ENCODE measurements around the gene KY.

Gene KY, protein sequence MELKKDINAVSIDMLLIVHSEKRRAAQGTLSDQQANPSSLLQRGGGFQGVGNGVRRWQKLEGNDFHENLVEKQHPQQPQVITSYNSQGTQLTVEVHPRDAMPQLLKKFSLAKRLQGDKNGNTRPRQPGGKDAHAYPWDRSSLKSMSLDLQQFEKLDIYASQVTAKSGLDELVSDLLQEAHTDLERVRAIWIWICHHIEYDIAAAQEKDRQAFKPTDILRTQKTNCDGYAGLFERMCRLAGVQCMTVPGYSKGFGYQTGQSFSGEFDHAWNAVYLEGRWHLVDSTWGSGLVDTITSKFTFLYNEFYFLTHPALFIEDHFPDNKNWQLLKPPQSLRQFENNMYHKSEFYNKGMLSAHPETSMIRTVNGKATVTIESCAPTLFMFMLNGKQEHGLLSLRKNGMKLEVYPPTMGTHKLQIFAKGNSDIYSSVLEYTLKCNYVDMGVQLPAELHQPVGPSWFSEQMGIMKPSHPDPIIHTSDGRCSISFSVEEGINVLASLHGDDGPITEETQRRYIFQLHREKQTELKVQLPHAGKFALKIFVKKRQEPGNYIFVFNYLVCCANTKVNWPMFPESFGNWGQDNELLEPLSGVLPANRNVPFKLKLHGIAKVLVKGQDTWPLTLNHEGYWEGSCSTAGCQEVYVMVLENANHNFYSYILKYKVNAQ

DNA sequence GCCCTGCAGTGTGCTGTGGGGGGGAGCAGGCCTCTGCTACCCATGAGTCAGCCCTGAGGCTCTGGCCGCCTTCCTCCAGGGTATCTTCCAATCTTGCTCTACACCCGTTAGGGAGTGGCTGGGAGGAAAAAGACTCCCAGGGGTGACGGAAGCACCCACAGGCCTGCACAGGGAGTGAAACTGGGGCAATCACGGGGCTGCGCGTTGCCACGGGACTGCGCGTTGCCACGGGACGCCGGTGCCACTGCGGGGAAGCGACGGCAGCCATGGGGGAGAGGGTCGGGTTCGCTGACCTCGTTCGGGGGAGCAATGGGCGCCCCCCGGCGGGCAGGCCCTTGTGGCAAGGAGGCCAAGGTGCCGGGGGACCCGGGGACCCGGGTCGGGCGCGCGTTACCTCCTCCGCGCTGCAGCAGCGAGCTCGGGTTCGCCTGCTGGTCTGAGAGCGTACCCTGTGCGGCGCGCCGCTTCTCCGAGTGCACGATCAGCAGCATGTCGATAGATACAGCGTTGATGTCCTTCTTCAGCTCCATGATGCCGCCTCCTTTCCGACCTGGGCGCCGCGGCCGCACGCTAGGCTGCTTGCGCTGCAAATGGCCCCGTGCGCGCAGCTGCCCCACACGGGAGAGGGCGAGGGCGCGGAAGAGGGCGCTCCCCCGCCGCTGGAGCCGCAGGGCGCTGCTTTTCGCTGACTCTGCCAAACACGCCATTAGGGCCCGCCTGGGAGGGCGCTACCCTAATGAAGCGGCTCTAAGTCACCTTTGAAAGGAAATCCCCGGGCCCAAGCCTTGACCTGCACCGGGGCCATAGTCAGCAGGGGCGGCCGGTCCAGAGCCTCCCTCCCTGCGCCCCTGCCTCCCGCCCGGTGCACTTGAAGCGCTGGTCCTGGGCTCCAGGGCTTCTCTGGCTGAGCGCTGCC is at the start of gene KY:
Gene KY (minus strand): TSS at position 592 of the 916 bp plus-strand sequence. CDS start 62 bp downstream, at position 530.
- DNase-seq: no peak

DNA sequence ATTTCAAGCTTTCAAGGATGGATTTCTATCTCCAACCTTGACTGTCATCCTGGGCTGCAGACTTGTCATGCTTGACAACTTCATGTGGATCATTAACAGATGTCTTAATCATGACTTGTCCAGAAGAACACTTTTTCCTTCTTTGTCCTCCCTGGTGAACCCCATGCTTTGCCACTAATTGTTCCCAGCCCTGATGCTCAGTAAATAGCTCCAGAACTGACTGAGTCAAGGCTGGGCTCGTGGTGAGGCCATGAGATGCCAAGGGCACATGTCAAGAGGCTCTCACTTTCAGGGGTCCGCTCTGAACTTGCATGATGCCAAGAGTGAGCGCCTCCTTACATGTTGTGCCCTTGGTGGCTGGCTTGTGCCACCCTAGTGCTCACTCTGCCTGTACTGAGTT is 48.9 kb upstream of the KY start:
- no peak for DNase-seq

DNA sequence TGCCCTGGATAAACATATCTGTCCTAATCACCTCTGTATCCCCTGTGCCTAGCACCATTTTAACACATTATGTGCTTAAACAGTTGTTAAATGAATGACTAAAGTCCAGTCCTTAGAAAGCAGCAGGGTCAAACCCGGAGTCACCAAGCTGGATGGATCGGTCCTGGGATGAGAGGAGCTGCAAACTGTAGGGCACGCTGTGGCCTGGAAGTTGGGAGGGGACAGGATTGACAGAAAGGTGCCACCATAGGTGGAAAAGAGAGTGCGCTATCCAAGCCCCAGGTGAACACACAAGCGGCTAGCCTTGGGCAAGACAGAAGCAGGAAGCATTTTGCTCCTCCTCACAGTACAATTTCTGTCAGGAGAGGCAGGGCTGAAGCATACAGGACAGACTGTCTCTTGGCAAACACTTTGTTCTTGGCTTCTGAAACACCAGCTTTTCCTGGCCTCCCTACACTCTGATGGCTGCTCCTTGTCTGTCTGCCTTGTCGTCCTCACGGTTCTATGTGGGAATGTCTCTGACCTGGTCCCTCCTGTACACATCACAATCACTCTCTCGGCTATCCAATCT is 48.4 kb upstream of the KY start:
- DNase-seq: no peak

DNA sequence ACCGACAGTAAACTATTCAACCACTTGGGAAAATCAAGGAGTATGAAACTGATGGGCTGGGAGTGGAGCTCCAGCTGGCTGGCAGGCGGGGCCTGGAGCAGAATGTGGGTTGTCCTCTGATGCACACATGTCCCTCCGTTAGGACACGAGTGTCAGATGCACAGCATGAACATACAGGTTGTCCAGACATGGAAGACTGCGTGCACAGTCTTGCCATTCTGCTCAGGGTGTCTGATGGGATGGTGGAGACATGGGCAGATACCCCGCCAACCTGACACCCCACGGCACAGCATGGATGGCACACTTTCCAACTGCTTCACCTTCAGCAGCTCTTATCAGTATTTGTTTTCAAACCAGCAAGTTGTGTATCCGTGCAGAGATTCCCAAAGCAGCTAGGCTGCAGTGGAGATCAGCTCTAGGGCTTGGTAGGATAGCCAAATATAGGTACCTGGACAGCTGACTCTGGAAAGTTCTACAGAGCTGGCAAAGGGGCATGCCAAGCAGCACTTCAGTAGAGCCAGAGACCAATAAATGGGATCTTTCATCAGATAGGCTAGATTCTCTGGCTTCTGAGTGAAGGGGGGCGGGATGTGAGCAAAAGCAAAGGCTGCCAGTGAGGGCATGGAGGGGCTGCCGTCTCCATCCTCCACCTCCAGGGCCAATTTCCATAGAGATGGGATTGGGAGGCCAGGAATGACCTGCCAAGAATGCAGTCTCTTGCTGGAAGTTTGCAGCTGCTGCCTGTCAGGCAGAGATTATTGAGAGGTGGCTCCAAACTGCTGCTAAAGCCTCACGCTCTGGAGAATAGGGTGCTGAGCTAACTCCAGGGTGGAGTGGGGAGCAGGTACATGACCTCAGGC is 47.2 kb upstream of the KY start:
- DNase-seq: no peak

DNA sequence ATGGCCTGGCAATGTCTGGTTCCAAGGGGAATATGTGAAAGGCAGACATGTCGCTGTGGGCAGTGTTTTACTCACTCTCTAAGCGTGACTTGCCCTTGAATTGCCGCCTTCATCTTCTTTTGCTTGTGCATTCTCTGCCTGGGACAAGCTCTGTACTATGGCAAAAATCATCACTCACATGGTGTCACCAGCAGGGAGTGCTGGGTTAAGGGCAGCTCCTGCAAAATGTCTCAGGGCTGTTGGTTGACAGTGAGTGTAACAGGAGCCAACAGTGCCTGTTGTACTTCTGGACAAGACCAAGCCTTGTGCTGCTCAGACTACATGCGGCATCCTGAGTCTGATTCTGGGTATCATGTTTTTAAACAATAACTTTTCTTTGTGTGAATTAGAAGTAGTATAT is 45.3 kb upstream of the KY start:
- DNase-seq: no peak

DNA sequence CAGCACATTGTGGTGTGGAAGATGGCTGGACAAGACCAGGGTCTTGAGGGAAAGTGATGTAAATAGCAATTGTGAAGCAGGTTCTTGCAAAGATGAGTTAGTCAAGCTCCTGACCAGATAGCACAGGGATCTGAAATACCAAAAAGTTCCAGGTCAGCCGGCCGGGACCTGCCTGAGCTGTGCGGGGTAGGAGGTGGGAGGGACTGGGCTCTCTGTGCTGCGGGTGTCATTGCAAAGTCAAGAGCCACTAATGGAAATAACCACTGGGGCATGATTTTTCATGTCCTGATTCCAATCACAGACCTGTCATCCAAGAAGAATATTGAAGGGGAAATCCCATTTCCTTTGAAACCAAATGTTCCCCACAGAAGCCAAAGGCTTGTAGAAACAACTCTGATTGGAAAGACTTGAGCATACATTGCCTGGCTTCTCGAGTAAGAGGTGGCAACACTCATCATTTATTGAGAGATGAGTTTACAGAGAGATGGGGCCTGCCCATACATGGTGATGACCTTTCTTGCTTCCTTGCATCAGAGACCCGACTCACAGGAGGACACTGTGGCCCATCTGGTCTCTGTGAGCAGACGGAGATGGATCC is 44.2 kb upstream of the KY start:
- no peak for DNase-seq

DNA sequence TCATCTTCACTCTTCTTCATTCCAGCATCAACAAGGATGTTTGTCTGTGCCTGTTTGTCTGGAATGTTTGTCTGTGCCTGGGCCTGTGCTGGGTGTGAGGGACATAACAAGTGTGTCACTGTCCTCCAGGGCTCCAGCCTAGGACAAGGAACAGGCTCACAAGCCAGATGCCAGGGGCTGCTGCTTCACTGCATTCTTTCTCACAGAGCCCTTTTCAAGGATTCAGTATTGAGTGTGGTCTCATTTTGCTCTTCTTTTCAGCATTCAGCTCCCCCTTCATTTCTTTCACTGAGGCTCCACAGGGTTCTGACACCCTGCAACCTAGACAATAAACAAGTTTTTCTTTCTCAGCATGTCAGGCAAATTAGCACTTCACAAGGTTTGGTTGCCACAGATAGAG is 43.6 kb upstream of the KY start:
- DNase-seq: no peak

DNA sequence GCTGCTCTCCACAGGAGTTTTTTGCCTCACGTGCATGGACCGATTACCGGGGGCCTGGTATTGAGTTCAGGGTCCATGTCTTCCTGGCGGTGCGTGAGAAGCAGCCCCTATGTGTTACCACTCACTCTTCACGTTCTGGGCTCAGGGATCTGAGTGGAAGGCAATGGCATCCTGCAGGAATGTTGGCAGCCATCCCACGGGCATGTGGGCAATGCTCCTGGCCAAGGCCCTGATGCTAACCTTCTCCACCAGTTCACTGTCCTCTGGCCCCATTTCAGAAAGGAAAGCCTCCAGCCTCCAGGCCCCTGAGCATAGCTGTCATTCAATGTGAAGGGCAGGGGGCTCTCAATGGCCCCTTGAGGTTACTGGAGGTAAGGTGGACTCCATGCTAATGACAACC is 43.0 kb upstream of the KY start:
- DNase-seq: no peak

DNA sequence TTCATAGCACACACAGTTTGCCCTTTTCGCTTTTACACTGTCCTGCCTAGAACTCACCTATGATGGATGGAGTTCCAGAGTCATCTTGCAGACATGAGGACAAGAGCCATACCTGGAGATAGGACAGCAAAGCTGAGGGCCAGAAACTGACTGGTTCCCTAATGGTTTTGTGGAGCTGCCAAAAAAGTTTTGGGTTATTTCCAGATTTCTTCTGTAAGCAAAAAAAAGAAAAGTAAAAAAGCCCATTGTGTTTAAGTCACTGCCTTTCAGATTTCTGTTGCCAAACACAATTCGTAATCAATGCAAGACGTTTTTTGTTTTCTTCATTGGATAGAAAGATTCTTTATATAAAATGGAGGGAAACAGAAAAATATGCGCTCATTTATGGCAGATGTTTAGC is 42.4 kb upstream of the KY start:
- DNase-seq: no peak

DNA sequence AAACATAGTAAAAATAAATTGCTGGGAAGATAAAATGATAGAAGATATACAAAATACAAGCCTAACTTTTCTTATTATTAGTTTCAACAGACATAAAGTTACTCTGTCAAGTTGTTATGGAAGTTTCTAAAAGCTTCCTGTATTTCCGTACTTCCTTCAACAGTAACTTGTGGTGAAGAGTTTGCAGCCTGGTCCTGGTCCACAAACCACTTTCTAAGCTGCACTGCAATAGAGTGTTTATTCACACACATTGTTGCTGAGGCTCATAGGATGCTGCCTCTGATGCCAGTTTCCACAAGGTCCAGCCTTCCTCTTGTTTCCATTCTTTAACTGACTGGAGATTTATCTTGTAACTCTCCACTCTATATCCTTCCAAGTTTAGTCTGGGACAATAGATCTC is 39.4 kb upstream of the KY start:
- DNase-seq: no peak

DNA sequence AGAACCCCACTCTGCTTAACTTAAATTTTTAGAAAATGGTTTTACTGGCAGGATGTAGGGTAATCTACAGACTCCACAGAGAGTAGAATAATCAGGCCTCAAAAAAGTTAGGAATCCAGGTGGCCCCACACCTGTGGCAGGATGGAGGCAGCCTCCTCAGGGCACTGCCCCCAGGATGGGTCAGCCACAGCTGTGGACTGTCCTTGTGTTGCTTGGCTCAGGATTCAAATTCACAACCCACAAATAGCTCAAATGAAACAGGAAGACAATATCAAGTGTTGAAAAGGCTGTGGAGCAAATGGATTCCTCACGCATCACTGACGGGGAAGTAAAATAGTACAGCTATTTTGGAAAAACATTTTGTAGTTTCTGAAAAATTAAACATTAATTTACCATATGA is 36.8 kb upstream of the KY start:
- no peak for DNase-seq

DNA sequence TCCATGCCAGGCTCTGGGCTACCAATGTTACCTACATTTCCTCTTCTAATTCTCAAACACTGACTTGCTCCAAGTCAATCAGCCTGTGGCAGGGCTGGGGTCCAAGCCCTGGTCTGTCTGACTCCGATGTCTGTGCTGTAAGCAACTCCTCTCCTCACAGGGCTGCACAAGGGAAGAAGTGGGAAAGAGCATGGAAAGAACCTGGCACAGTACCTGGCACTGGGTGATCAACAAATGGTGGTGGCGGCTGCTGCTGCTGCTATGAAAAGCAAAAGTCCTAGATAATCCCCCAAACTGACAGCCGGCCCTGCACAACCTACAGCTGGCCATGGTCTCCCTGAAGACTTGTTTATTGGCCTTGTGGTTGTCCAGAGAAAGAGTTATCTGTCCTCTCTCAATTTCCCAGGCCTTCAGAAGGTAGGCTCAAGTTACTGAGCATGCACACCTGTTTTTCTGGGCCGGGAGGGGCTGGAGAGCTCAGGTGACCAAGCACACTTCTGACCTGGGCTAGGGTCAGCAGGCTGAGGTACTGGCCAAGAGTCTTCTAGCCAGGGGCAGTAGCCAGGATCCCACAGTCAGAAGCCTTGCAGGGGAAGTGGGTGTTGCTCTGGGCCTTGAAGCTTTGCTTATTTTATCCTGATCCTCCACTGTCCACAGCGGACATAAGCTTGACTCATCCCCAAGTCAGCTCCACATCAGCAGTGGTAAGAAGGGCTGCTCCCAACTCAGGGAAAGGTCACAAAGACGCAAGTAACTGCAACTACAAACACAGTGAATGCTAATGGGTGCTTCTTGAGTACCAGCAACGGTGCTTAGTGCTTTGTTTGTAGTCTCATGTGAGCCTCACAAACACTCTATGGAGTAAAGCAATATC is 35.3 kb upstream of the KY start:
- DNase-seq: no peak

DNA sequence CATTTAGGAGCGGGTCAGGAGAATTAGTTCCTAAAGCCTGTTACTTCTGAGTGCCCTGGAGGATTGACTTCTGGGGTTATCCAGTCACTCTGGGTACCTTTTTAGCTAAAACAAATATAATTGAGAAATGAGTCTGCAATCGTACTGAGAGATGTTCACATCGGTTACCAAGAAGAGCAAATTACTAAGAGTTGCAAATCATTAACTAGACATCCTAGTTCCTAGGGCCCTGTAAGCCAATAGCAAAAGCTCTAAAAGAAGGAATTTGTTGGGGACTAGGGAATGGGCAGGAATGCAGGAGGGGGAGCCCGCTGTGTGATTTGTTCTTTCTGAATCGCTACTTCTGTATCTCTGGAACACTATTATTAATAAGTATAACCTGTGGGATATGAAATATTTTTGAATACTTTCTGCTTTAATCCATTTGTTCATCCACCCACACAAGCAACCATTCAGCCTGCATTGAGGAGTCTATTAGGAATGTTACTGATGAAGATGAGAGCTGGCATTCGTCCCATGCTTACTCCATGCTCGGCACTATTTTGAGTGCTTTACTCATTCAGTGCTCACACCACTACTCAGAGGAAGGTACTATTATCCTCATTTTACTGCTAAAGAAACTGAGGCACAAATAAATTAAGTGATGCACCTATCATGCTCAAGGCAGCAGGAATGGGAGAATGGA is 31.5 kb upstream of the KY start:
- DNase-seq: no peak

DNA sequence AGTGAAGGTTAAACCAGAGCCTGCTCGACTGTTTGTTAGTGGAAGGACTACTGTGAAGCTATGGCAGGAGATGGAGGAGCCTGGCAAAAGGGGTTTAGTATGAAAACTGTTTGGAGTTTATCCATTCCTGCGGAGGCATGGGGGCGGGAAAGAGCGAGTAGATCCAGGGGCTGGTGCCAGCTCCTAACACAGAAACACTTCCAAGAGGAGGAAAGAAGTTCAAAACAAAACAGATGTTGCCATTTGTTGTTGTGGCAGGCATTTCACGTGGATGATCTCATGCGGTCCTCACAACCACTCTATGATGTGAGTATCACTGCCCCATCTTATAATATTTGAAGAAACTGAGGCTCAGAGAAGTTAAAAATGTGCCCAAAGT is 30.7 kb upstream of the KY start:
- DNase-seq: no peak

DNA sequence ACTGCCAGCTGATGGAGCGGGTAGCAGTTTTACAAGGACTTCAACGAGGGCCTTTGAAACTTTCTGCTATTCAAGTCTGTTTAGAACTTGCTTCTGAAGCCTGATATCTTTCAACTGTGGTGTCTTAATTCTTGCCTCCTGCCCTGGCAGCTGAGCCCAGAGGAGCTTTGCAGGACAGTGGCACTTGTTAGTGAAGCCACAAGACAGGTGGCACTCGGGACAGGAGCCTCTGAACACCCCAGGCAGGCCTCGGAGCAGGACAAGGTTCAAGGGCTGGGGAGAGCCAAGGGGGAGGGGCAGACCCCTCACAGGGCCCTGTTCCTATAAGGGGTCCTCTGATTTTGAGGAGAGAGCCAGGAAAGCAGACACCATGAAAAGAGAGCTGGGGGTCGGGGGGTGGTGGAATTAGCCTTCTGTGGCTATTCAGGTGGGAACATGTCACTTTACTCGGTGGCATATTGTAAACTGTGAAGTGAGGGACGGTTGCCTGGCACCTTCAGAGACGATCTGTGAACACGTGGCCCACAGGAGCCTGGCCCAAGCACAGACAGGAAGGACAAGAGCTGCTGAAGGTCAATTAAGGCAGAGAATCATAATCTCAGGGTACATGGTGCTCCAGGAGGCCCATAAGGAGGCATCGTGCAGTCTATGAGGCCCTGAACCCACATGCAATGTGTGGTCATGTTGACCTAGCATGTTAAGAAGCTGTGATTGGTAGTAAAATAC is 30.1 kb upstream of the KY start:
- no peak for DNase-seq

DNA sequence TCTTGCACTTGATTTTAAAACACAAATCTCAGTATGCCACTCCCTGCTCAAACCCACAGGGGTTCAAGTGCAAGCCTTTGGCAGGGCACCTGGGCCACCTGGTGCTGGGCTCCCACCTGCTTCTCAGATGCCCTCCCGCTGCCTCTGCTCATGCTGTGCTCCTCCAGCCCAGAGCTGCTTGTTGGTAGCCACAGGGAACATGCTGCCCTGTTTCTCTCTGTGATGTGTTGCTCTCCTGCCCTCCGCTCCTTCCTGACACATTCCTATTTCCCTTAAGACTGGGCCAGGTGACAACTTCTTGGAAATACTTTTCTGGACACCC is 27.1 kb upstream of the KY start:
- DNase-seq: no peak

DNA sequence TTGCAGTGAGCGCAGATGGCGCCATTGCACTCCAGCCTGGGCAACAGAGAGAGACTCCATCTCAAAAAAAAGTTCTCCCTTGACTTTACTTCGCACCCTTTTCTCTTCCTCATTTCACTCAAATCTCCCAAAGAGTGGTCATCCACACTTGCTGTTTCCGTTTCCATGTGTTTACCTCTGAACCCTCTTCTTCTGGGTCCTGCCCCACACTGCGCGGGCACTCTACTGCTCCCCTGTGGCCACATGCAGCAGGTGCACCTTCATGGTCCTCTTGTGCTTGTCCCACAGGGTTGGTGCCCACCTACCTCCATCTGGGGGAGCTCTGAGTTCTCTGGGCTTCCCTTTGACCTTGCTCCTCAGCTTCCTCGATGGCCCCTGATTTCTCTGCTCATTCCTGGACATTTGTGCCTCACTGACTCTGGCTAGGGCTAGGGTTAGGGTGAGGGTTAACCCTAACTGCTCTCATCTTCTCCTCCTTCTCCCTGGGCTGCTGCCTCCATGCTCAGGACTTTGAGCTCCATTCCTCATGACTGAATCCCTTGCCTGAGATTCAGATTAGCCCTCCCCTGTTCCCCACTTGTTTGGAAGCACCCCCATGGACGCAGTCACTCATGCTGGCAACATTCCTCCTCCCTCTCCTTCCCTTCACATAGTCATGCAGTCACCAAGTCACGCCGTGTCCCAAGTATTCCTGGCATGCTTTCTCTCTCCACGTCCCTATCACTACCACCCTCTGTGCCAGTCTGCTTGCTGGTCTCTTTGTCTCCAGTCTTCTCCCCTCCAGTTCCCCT is 26.6 kb upstream of the KY start:
- peak; percentile 18 to 28 for DNase-seq

DNA sequence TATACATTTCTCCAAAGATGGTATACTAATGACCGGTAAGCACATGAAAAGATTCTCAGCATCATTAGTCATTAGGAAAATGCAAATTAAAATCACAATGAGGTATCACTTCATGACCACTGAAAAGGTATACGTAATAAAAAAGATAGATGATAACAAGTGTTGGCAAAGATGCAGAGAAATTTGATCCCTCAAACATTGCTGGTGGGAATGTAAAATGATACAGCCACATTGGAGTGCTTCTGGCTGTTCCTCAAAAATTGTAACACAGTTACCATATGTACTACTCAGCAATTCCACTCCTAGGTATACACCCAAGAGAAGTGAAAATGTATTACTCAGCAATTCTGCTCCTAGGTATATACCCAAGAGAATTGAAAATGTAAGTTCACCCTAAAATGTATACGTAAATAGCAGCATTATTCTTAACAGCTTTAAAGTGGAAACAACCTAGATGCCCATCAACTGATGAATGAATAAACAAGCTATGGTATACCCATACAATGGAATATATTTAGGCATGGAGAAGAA is 25.0 kb upstream of the KY start:
- DNase-seq: no peak

DNA sequence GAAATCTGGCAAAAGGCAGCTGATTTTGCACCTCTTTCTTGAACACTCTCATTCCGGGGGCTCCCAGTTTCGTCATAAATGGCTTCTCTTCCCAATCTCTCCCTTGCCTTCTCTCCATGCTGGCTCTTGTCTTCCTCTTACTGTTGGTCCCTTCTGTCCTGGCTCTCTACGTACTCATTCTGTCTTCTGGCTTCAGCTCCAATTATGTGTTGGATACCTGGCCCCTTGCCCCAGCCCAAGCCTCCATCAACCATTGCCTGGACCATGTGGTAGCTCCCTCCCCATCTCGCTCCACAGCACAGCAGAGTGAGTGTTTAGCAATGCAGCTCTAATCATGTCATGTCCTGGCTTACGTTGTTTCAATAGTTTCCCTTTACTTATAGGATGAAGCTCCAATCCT is 21.7 kb upstream of the KY start:
- no peak for DNase-seq
